Measurements from ENCODE around the gene MS4A10.

DNA sequence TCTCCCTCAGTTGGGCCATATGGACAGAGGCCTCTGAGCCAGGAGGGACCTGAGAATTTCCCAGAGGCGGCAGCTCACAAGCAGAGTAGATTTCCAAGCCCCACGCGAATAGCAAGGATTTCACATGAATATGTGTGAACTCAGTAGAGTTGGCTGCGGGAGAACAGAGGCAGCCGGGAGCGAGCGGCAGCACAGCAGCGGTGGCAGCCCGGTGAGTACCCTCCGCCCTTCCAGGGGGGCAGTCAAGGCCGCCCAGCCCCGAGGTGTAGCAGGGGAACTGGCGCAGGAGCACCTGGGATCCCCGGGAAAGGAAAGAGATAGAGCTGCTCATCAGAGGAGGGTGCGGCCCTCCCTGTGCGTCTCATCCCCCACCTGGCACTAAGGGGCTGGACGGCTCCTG is 36.9 kb upstream of the MS4A10 start:
- no peak for TF ChIP-seq SIN3A (IDR thresholded peaks at IDR 0.05; ENCODE audit: borderline replicate concordance, insufficient read depth, low read length)
- TF ChIP-seq TAF1 (IDR thresholded peaks at IDR 0.05; ENCODE audit: borderline replicate concordance, insufficient read depth, low read length), result no peak
- TF ChIP-seq POLR2AphosphoS5 (IDR thresholded peaks at IDR 0.05; ENCODE audit: low read depth, low read length), result no peak
